Activated B cell treated with CpG ODN at 0.5 μM for 24 hours (primary cell): Measurements from ENCODE around the gene SLC10A6. TPM values are rescaled to one million over a fixed set of nuclear protein-coding genes. Genes with fewer than 3 reads are reported as not detected.

Experiments
- ATAC-seq: fragments of 200-7000 bp; cut with Tn5 transposase; one replicate; pipeline ENCODE4 v1.10.0; 2021; ENCODE audit warnings: low read depth, mild to moderate bottlenecking, moderate library complexity
- CTCF ChIA-PET: fragments of 350-600 bp; sonication (Branson Sonifier 250); formaldehyde crosslinking; loops from one replicate; lab custom pipeline; 2021; ENCODE audit warnings: antibody characterized with exemption; lab: Charles Lee
- POLR2A ChIA-PET: fragments of 350-600 bp; sonication (Branson Sonifier 250); formaldehyde crosslinking; loops from one replicate; lab custom pipeline; 2021; ENCODE audit warnings: antibody characterized with exemption; lab: Charles Lee
- DNase-seq: peaks from one replicate; pipeline ENCODE4 v3.0.0; 2022
- H3K27ac Mint-ChIP-seq: one replicate; pipeline ENCODE4 v1.8.0; 2020; ENCODE audit warnings: mixed read lengths
- H3K27me3 Mint-ChIP-seq: one replicate; pipeline ENCODE4 v1.8.0; 2021; ENCODE audit warnings: mixed read lengths
- H3K36me3 Mint-ChIP-seq: one replicate; pipeline ENCODE4 v1.8.0; 2021; ENCODE audit warnings: low read depth, mixed read lengths
- H3K4me1 Mint-ChIP-seq: one replicate; pipeline ENCODE4 v1.8.0; 2021; ENCODE audit warnings: mixed read lengths
- H3K4me3 Mint-ChIP-seq: one replicate; pipeline ENCODE4 v1.8.0; 2020; ENCODE audit warnings: mild to moderate bottlenecking, mixed read lengths
- H3K9me3 Mint-ChIP-seq: one replicate; pipeline ENCODE4 v1.8.0; 2020; ENCODE audit warnings: mixed read lengths
- CTCF ChIP-seq: fragments of 200-600 bp; IDR thresholded peaks from one replicate; pipeline ENCODE4 v1.8.0; 2022; ENCODE audit warnings: antibody characterized with exemption, mild to moderate bottlenecking
- intact Hi-C: fragments of 100-400 bp; cut with micrococcal nuclease; formaldehyde crosslinking; loops from one replicate; pipeline ENCODE4 v1.15.1; 2024
- total RNA-seq: library from RNA; stranded (reverse); gene quantifications from 2 replicates; pipeline ENCODE4 v1.2.3, GENCODE V29; 2022

SLC10A6 gene
- total RNA-seq: 0.44 TPM in 1 of 2 replicates, not detected in the other

- DNase-seq (no peak), ATAC-seq (no peak)
- Mint-ChIP-seq H3K27ac (no peak within 1 kb of the TSS), H3K4me1 (no peaks in the 10 kb centered on the region), H3K9me3 (no peaks in the 10 kb centered on the region), H3K27me3 (no peaks in the 10 kb centered on the region), H3K36me3 (no peaks in the 10 kb centered on the region), H3K4me3 (no peak within 1 kb of the TSS)
- ChIA-PET CTCF (interaction anchor here (1.1 kb wide), 1 partner anchor 350 kb away, joined by 3 read pairs; no protein-coding TSS in a partner anchor), POLR2A (no interaction called here)
- TF ChIP-seq CTCF: no peak
- intact Hi-C loops: no loop called here
These were observed at the start of gene SLC10A6 for GRCh38 chr4:86848732-86849619. TSS of gene SLC10A6 (minus strand) at chr4:86849384. CDS start at chr4:86849115, 269 bp downstream.

GRCh38 chr4:86898562-86898961 is 49.4 kb upstream of the SLC10A6 start:
- intact Hi-C loops: loop anchor here (10.0 kb wide), 1 partner anchor 854 kb away; no protein-coding TSS in a partner anchor
- no peak overlapping the region for H3K4me3 Mint-ChIP-seq

GRCh38 chr4:86896596-86896995 is 47.4 kb upstream of the SLC10A6 start:
- H3K36me3 Mint-ChIP-seq: no peaks in the 10 kb centered on the region
- POLR2A ChIA-PET: no interaction called here
- H3K9me3 Mint-ChIP-seq: no peaks in the 10 kb centered on the region
- ATAC-seq: no peak
- peaks cover 11% of the 10 kb centered on the region for H3K27me3 Mint-ChIP-seq
- no peak overlapping the region for H3K4me3 Mint-ChIP-seq
- CTCF ChIA-PET: interaction anchor here (0.7 to 1.4 kb wide), 3 partner anchors 398 to 400 kb away, joined by 4 to 8 read pairs (median 6); no protein-coding TSS in a partner anchor
- intact Hi-C loops: loop anchor here (10.0 kb wide), 1 partner anchor 852 kb away; no protein-coding TSS in a partner anchor
- TF ChIP-seq CTCF: no peak
- H3K4me1 Mint-ChIP-seq: peaks cover 6% of the 10 kb centered on the region
- no peak overlapping the region for H3K27ac Mint-ChIP-seq
- no peak for DNase-seq

More at GRCh38 chr4:86898562-86898961, 49.4 kb upstream of the SLC10A6 start:
- CTCF ChIA-PET: no interaction called here
- Mint-ChIP-seq H3K36me3 (no peaks in the 10 kb centered on the region), H3K27me3 (peaks cover 7% of the 10 kb centered on the region), H3K9me3 (no peaks in the 10 kb centered on the region), H3K4me1 (no peaks in the 10 kb centered on the region), H3K27ac (no peak overlapping the region)
- DNase-seq (no peak), ATAC-seq (no peak)
- POLR2A ChIA-PET: no interaction called here
- no peak for TF ChIP-seq CTCF

GRCh38 chr4:86895692-86896488 is 46.7 kb upstream of the SLC10A6 start:
- DNase-seq (no peak), ATAC-seq (no peak)
- ChIA-PET CTCF (interaction anchor here (0.7 to 1.5 kb wide), 3 partner anchors 397 to 400 kb away, joined by 6 to 16 read pairs (median 16); no protein-coding TSS in a partner anchor), POLR2A (no interaction called here)
- Mint-ChIP-seq H3K27me3 (peaks cover 18% of the 10 kb centered on the region), H3K4me3 (no peak overlapping the region), H3K9me3 (no peaks in the 10 kb centered on the region), H3K36me3 (no peaks in the 10 kb centered on the region), H3K4me1 (peaks cover 9% of the 10 kb centered on the region), H3K27ac (no peak overlapping the region)
- intact Hi-C loops: loop anchor here (1.0 to 10.0 kb wide), 2 partner anchors 398 to 851 kb away; no protein-coding TSS in a partner anchor
- peak; percentile 79 for TF ChIP-seq CTCF
